OCI-LY7 (cell line): ENCODE measurements around the gene MAP3K20. TPM values are rescaled to one million over a fixed set of nuclear protein-coding genes. Genes with fewer than 3 reads are reported as not detected.
"Not testable (repeated sequence)": the region's sequence is repeated elsewhere in the genome, so short reads cannot be mapped to it uniquely, and the experiment has no call there.

Source experiments
- BruUV-seq: library from RNA; stranded (reverse); fragments of 400-500 nt; replicated peaks from 2 replicates; lab custom pipeline; 2021; lab: Mats Ljungman, UMichigan
- CTCF ChIA-PET: fragments of 300-600 bp; sonication (Branson Sonifier 250); formaldehyde crosslinking; loops from one replicate; lab custom pipeline; 2022; ENCODE audit warnings: antibody characterized with exemption; ENCODE audit not compliant: unreplicated experiment; lab: Charles Lee
- POLR2A ChIA-PET: fragments of 300-600 bp; sonication (Branson Sonifier 250); formaldehyde crosslinking; loops from one replicate; lab custom pipeline; 2022; ENCODE audit warnings: antibody characterized with exemption; lab: Charles Lee
- DNase-seq: peaks from one replicate; pipeline ENCODE4 v3.0.0-alpha.2; 2015; ENCODE audit warnings: low spot score
- H2AFZ ChIP-seq: fragments of 200-600 bp; sonication (generic), shearing (Covaris generic); 2 replicates; pipeline ENCODE4 v1.6.1; 2014; ENCODE audit warnings: mild to moderate bottlenecking, antibody characterized with exemption, low read length, moderate library complexity
- H3K27ac ChIP-seq: fragments of 200-600 bp; sonication (generic); 2 replicates; pipeline ENCODE4 v1.5.1; 2014; ENCODE audit warnings: mixed run types, low read depth, mild to moderate bottlenecking, moderate library complexity, low read length, inconsistent platforms; ENCODE audit not compliant: poor library complexity, severe bottlenecking
- H3K36me3 ChIP-seq: fragments of 200-600 bp; sonication (generic); 2 replicates; pipeline ENCODE4 v1.6.1; 2014; ENCODE audit warnings: mild to moderate bottlenecking, antibody characterized with exemption, low read length, moderate library complexity, mixed read lengths; ENCODE audit not compliant: insufficient read depth
- H3K4me1 ChIP-seq: fragments of 200-600 bp; sonication (generic); 2 replicates; pipeline ENCODE4 v1.5.1; 2014; ENCODE audit warnings: mild to moderate bottlenecking, low read length; ENCODE audit not compliant: insufficient read depth, poor library complexity, severe bottlenecking
- H3K4me2 ChIP-seq: fragments of 200-600 bp; sonication (generic); 2 replicates; pipeline ENCODE4 v1.6.1; 2014; ENCODE audit warnings: mild to moderate bottlenecking, low read length
- H3K4me3 ChIP-seq: fragments of 200-600 bp; sonication (generic); 2 replicates; pipeline ENCODE4 v1.5.1; 2014; ENCODE audit warnings: mild to moderate bottlenecking, low read depth, low read length; ENCODE audit not compliant: poor library complexity, severe bottlenecking
- H3K79me2 ChIP-seq: fragments of 200-600 bp; sonication (generic); 2 replicates; pipeline ENCODE4 v1.6.1; 2016; ENCODE audit warnings: low read depth, mild to moderate bottlenecking, low read length, moderate library complexity, mixed read lengths; ENCODE audit not compliant: insufficient read depth
- H3K9me2 ChIP-seq: fragments of 200-600 bp; sonication (generic); 2 replicates; pipeline ENCODE4 v1.6.1; 2016; ENCODE audit warnings: mild to moderate bottlenecking, low read length, mixed read lengths; ENCODE audit not compliant: insufficient read depth
- H3K9me3 ChIP-seq: fragments of 200-600 bp; sonication (generic); 2 replicates; pipeline ENCODE4 v1.6.1; 2014; ENCODE audit warnings: mild to moderate bottlenecking, mixed run types, low read length, mixed read lengths
- H4K20me1 ChIP-seq: fragments of 200-600 bp; sonication (generic); 2 replicates; pipeline ENCODE4 v1.6.1; 2014; ENCODE audit warnings: mild to moderate bottlenecking, antibody characterized with exemption, low read length, moderate library complexity, mixed read lengths; ENCODE audit not compliant: insufficient read depth
- CTCF ChIP-seq: fragments of 200-600 bp; sonication (generic); conservative IDR thresholded peaks from 2 replicates; pipeline ENCODE4 v1.5.1; 2014; ENCODE audit warnings: mild to moderate bottlenecking, antibody characterized with exemption, low read length, moderate library complexity, mixed read lengths
- EZH2phosphoT487 ChIP-seq: fragments of 200-600 bp; sonication (generic); IDR thresholded peaks from 2 replicates; pipeline ENCODE4 v1.6.1; 2018; ENCODE audit warnings: low read depth, borderline replicate concordance, mild to moderate bottlenecking, mixed run types, antibody characterized with exemption, low read length, moderate library complexity, mixed read lengths
- intact Hi-C: fragments of 100-400 bp; cut with micrococcal nuclease; formaldehyde crosslinking; loops from one replicate; pipeline ENCODE4 v1.10.0; 2022; ENCODE audit not compliant: unreplicated experiment
- total RNA-seq, 2 experiments: library from RNA; depleted of rRNA in 1 of 2; stranded (reverse); fragments of >200 nt in 1 of 2; shearing (Covaris generic) in 1 of 2; gene quantifications; 2 replicates each; pipeline ENCODE4 v1.2.3, GENCODE V29; 2014 to 2022

Gene MAP3K20
- total RNA-seq, 2 experiments from 2014 or later: 8.2 to 17.9 TPM

DNA sequence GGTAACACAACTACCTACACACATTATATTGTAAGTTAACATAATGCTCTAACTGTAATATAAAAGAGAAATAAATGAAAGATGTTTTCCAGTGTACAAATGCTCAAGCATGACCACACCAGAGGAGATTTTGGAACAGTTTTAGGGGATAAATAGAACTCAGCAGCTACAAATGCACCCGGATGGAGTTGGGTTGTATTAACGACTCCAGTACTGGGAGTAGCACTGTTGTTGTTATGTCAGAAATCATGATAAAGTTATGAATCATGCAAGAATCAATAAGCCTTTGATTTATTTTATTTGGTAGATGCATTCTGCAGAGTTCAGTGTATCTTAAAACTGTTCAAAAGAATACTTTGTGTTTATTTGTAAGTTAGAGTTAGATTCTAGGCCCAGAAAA lies 126.9 kb downstream of the MAP3K20 start:
- Histone ChIP-seq H3K4me3 (no peak overlapping the region), H3K36me3 (peaks cover 3% of the 10 kb centered on the region), H3K9me2 (no peaks in the 10 kb centered on the region), H4K20me1 (no peaks in the 10 kb centered on the region), H3K4me1 (no peaks in the 10 kb centered on the region), H3K27ac (no peak overlapping the region), H3K79me2 (no peaks in the 10 kb centered on the region), H3K9me3 (no peaks in the 10 kb centered on the region), H3K4me2 (no peak overlapping the region), H2AFZ (no peak overlapping the region)
- ChIA-PET POLR2A (interaction anchor here (0.9 kb wide), 1 partner anchor 9 kb away, joined by 3 read pairs; no protein-coding TSS in a partner anchor), CTCF (no interaction called here)
- BruUV-seq: no TSS peak
- no peak for TF ChIP-seq EZH2phosphoT487
- intact Hi-C loops: no loop called here
- DNase-seq: no peak

DNA sequence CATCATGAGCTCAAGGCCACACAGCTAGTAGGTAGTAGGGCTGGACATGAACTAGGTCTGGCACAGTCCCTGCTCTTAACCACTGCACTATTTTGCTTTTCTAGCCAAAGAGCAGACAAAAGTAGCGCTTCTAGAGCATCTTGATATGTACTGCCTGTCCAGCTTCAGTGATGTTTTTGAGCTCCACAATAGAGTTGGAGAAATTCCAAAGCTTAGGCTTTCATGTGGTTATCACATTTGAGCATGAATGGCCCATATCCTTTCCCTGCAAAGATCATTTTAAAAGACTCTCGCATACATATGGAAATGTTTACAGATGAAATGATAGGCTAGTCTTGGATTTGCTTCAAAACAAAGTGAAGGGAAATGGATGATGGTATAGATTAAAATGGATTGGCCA lies 128.7 kb downstream of the MAP3K20 start:
- Histone ChIP-seq H3K27ac (no peak overlapping the region), H3K79me2 (no peaks in the 10 kb centered on the region), H3K4me1 (no peaks in the 10 kb centered on the region), H3K9me2 (no peaks in the 10 kb centered on the region), H3K4me2 (no peak overlapping the region), H3K36me3 (no peaks in the 10 kb centered on the region; the same call in 1 of the 2 replicates), H3K9me3 (no peaks in the 10 kb centered on the region), H3K4me3 (no peak overlapping the region), H4K20me1 (no peaks in the 10 kb centered on the region), H2AFZ (no peak overlapping the region)
- DNase-seq: no peak
- intact Hi-C loops: no loop called here
- TF ChIP-seq CTCF (no peak), EZH2phosphoT487 (no peak)
- ChIA-PET POLR2A (no interaction called here), CTCF (interaction anchor here (0.5 to 0.6 kb wide), 2 partner anchors 78 to 1318 kb away, joined by 3 to 4 read pairs; no protein-coding TSS in a partner anchor)
- no TSS peak for BruUV-seq

DNA sequence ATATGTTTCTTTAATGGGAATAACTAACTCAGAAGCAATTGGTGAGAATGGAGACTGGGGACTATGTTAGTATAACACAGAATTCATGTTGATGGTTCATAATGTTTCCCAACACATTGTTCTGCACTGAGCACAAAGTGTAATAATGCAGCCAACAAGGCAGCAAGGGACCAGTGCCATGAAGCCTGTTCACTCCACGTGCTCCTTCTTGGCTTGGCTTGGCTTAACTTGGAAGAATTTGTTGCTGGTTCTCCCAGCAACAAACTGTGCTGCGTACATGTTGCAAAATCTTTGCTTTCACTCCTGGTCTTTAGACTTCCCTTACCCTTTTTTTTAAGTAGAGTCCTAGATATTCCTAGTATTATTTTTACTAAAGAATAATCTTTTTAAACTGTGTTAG lies 129.7 kb downstream of the MAP3K20 start:
- TF ChIP-seq CTCF (no peak), EZH2phosphoT487 (no peak)
- Histone ChIP-seq H3K4me3 (no peak overlapping the region), H3K4me2 (no peak overlapping the region), H3K79me2 (no peaks in the 10 kb centered on the region), H3K4me1 (no peaks in the 10 kb centered on the region), H3K36me3 (no peaks in the 10 kb centered on the region), H2AFZ (no peak overlapping the region), H4K20me1 (no peaks in the 10 kb centered on the region), H3K27ac (no peak overlapping the region), H3K9me2 (no peaks in the 10 kb centered on the region), H3K9me3 (no peaks in the 10 kb centered on the region)
- no TSS peak for BruUV-seq
- ChIA-PET CTCF (no interaction called here), POLR2A (interaction anchor here (1.2 kb wide), 1 partner anchor 9 kb away, joined by 3 read pairs; no protein-coding TSS in a partner anchor)
- DNase-seq: no peak
- intact Hi-C loops: loop anchor here (5.0 kb wide), 1 partner anchor 242 kb away; no protein-coding TSS in a partner anchor

GRCh38 chr2:173207124-173207523 lies 131.5 kb downstream of the MAP3K20 start:
- H3K4me1 ChIP-seq, H3K4me2 ChIP-seq, H3K9me3 ChIP-seq, POLR2A ChIA-PET, H3K79me2 ChIP-seq, H3K27ac ChIP-seq, H2AFZ ChIP-seq, H4K20me1 ChIP-seq, H3K36me3 ChIP-seq, BruUV-seq, DNase-seq, H3K4me3 ChIP-seq, CTCF ChIA-PET, H3K9me2 ChIP-seq: not testable (repeated sequence)
- intact Hi-C loops: loop anchor here (5.0 kb wide), 1 partner anchor 240 kb away; no protein-coding TSS in a partner anchor
